Mononuclear cell (primary cell): ENCODE data around the gene KDM3A. TPM values are rescaled to one million over a fixed set of nuclear protein-coding genes. Genes with fewer than 3 reads are reported as not detected.

Experiments
- H3K27me3 ChIP-seq: 2 replicates; pipeline ENCODE4 v1.6.0; 2011; ENCODE audit warnings: low read length, control low read depth; ENCODE audit not compliant: insufficient read depth
- H3K4me1 ChIP-seq: 2 replicates; pipeline ENCODE4 v1.5.1; 2011; ENCODE audit warnings: mild to moderate bottlenecking, low read length, control low read depth; ENCODE audit not compliant: insufficient read depth
- H3K4me3 ChIP-seq: 2 replicates; pipeline ENCODE4 v1.5.1; 2011; ENCODE audit warnings: mild to moderate bottlenecking, low read length, moderate library complexity
- H3K9me3 ChIP-seq: 2 replicates; pipeline ENCODE4 v1.5.1; 2011; ENCODE audit warnings: low read depth, mild to moderate bottlenecking, control low read depth, low read length
- total RNA-seq: library from RNA; depleted of rRNA; stranded (reverse); fragments of >200 nt; gene quantifications from one replicate; pipeline ENCODE4 v1.2.3, GENCODE V29; 2012

Gene KDM3A
- total RNA-seq, 1 donor, result 130 TPM

DNA sequence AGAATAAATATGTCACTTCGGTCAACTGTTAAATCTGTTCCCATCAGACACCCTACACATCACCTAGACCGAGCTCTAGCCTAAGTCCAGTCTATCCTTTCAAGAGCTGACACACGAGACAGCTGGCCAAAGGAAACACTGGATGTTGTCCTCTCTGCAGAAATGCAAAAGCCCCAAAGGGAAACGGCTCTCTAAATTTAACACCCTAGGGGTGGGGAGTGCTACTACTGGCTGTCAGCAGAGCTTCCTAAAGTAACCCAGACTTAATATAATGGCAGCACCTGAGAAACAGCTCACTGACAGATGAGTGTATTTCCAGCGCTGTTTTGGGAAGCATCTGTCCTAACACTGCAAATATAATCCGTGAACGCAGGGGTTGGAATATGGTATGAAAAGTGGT is 66.4 kb downstream of the KDM3A start:
- H3K9me3 ChIP-seq, result no peaks in the 10 kb centered on the region
- no peaks in the 10 kb centered on the region for H3K4me1 ChIP-seq
- H3K4me3 ChIP-seq, result no peak overlapping the region
- no peaks in the 10 kb centered on the region for H3K27me3 ChIP-seq

DNA sequence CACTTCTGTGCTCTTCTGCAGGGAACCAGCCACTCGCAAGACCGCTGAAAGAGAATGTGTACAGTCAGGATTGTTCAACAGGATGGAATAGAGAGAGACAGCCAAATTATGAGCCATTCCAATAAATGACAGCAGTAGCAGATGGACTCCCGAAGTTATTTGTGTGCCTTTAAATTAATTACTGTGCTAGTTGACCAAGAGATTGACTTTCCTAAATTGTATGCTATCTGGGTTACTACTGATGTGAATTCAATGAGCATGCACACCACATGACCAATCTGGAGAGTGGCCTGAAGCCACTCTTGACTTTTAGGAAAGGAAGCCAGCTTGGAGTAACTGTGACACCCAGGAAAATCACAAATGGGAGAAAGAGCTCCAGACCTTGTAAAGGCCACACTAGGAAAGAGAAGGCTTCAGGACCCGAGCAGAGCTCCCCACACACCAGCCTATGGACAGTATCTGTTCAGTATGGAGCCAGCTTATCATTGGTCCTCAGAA is 69.3 kb downstream of the KDM3A start:
- H3K4me1 ChIP-seq, result no peaks in the 10 kb centered on the region
- H3K4me3 ChIP-seq, result no peak overlapping the region
- no peaks in the 10 kb centered on the region for H3K27me3 ChIP-seq
- no peaks in the 10 kb centered on the region for H3K9me3 ChIP-seq

DNA sequence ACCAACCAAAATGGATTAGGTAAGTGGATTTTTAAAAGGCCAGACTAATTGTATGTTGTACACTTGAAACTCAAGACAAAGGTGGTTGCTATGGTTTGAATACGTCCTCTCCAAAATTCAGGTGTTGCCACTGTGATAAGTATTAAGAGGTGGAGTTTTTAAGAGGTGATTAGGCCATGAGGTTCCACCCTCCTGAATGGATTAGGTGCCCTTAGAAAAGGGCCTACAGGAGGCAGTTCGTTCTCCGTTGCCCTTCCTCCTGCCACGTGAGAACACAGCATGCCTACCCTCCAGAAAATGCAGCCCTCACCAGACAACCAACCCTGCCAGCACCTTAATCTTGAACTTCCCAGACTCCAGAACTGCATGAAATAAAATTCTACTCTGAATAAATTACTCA is 70.9 kb downstream of the KDM3A start:
- no peaks in the 10 kb centered on the region for H3K4me1 ChIP-seq
- H3K27me3 ChIP-seq, result no peaks in the 10 kb centered on the region
- no peaks in the 10 kb centered on the region for H3K9me3 ChIP-seq
- H3K4me3 ChIP-seq, result no peak overlapping the region

DNA sequence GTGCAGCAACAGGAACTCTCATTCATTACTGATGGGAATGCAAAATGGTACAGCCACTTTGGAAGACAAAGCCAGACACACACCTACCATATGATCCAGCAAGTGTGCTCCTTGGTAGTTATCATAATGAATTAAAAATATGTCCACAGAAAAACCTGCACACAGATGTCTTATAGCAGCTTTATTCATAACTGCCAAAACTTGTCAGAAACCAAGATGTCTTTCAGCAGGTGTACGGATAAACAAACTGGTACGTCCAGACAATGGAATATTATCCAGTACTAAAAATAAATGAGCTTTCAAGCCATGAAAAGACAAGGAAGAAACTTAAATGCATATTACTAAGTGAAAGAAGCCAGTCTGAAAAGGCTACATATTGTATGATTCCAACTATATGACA is 71.7 kb downstream of the KDM3A start:
- H3K9me3 ChIP-seq, result no peaks in the 10 kb centered on the region
- no peaks in the 10 kb centered on the region for H3K27me3 ChIP-seq
- no peaks in the 10 kb centered on the region for H3K4me1 ChIP-seq
- no peak overlapping the region for H3K4me3 ChIP-seq

DNA sequence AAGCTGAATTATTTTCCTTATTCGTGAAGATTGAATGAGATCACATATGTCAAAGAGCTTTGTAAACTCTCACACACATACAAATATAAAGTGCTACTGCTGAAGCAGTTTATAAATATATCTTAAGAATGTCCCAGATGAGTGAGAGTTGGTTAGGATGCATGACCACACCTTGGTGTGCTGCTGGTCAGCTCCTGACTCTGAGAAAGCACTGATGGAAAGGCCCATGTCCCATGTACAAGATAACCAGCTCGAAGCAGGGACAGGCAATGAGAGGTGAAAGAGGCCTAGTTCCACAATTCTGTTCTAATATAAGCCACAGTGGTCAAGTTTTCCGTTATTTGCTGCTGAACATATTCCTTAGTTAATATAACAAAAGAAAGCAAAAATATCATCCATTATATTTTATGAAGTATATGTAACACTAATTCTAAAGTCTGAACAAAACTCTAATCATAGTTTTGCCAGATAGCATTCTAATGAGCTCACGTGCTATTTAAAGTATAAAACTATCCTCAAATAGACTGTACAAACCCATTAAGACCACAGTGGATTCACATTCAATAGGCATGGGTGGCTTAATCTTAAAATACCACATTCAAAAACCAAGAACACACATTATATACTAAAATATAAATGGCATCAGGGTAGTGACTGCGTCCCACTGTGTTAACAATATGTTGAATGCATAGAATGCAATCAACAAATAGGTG is 72.9 kb downstream of the KDM3A start:
- no peaks in the 10 kb centered on the region for H3K4me1 ChIP-seq
- no peak overlapping the region for H3K4me3 ChIP-seq
- H3K27me3 ChIP-seq, result no peaks in the 10 kb centered on the region
- H3K9me3 ChIP-seq, result no peaks in the 10 kb centered on the region

DNA sequence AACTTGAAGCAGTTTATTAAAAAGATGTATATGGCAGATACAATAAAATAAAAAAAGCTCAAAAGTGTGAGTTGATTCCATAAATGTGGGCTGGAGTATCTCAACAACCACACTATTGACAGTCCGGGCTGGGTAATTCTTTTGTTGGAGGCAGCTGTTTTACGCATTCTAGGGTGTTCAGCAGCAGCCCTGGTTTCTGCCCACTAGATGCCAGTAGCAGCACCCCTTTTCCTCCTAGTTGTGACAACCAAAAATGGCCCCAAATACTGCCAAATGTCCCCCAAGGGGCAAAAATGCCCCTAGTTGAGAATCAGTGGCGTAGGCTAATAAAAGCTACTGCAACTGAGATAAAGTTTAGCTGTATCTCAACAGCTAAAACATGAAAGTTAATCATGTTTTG is 77.3 kb downstream of the KDM3A start:
- no peak overlapping the region for H3K4me3 ChIP-seq
- H3K4me1 ChIP-seq, result no peaks in the 10 kb centered on the region
- H3K27me3 ChIP-seq, result no peaks in the 10 kb centered on the region
- peaks cover 9% of the 10 kb centered on the region for H3K9me3 ChIP-seq

DNA sequence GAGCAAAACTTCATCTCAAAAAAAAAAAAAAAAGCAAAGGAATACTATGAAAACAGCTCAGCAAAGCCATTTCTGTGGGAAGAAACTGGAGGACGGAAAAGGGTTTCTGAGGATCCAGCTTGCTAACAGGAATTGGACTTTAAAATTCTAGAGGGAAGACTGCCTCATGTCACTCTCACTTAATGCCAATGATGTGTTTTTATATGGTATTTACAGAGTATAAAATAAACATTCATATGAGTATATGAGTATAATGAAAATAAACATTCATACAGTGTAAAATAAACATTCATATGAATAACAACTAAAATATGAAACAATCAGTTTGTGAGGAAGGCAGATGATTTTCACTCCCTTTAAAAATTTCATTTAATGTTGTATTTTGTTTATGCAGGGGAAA is 78.2 kb downstream of the KDM3A start:
- peaks cover 9% of the 10 kb centered on the region for H3K9me3 ChIP-seq
- no peaks in the 10 kb centered on the region for H3K4me1 ChIP-seq
- H3K4me3 ChIP-seq, result no peak overlapping the region
- H3K27me3 ChIP-seq, result no peaks in the 10 kb centered on the region

DNA sequence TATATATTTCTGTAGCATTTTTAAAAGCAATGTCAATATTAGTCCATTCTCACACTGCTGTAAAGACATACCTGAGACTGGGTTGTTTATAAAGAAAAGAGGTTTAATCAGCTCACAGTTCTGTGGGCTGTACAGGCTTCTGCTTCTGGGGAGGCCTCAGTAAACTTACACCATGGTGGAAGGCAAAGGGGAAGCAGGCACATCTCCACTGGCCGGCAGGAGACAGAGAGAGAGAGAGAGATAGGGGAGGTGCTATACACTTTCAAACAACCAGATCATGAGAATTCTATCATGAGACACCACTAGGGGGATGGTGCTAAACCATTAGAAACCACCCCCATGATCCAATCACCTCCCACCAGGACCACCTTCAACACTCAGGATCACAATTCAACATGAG is 79.0 kb downstream of the KDM3A start:
- Histone ChIP-seq H3K9me3 (peaks cover 9% of the 10 kb centered on the region), H3K4me3 (no peak overlapping the region), H3K4me1 (no peaks in the 10 kb centered on the region), H3K27me3 (no peaks in the 10 kb centered on the region)

DNA sequence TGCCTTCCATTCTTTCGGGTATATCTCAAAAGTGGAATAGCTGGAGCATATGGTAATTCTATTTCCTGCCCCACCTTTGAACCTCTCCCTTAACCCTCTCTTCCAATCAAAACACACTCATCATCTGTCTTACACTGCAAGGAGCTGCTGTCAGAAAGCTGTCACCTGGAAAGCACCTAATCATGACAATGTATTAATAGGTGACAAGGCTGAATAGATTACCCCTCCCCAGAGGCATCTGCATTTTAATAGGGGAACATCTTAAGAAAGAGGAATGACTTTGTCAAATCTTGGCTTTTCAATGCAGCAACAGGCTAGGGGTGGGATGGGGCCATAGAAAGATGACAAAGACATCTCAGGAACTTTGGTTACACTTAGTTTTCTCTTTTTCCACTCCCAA is 80.8 kb downstream of the KDM3A start:
- H3K9me3 ChIP-seq, result peaks cover 9% of the 10 kb centered on the region
- no peaks in the 10 kb centered on the region for H3K27me3 ChIP-seq
- H3K4me3 ChIP-seq, result no peak overlapping the region
- H3K4me1 ChIP-seq, result no peaks in the 10 kb centered on the region

DNA sequence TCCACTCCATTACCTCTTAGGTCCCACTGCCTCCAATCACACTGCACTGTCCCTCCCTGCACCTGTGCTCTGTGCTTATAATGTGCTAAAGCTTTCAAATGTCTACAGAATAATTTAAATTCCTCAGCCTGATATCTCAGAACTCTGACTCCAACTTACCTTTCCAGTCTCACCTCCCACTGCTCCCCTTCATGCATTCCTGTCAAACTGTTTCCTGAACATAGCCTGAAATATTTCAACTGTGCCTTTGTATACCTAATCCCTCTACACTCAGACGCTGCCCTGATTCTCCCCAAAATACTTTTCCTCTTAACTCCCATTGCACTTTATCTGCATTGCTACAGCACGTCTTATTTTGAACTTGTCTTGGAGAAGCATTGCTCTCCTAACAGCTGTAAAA is 81.5 kb downstream of the KDM3A start:
- Histone ChIP-seq H3K9me3 (peaks cover 9% of the 10 kb centered on the region), H3K4me1 (no peaks in the 10 kb centered on the region), H3K4me3 (no peak overlapping the region), H3K27me3 (no peaks in the 10 kb centered on the region)

DNA sequence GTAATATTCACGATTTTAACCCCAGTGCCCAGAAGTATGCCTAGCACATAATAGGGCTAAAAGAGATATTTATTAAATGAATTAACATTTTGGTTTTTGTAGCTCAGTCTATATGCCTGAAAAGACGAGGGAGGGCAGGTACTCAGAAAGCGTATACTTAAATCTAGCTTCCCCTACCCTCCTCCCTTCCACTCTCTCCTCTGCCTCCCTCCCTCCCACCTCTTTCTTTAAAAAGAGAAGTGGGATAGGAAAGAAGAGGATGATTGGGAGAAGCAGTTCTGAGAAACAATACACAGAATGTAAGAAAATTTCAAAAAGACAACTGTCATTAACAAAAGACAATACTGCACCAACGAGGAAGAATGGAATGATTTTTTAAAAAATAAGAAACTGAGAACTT is 82.3 kb downstream of the KDM3A start:
- no peaks in the 10 kb centered on the region for H3K4me1 ChIP-seq
- peaks cover 9% of the 10 kb centered on the region for H3K9me3 ChIP-seq
- no peak overlapping the region for H3K4me3 ChIP-seq
- H3K27me3 ChIP-seq, result no peaks in the 10 kb centered on the region

DNA sequence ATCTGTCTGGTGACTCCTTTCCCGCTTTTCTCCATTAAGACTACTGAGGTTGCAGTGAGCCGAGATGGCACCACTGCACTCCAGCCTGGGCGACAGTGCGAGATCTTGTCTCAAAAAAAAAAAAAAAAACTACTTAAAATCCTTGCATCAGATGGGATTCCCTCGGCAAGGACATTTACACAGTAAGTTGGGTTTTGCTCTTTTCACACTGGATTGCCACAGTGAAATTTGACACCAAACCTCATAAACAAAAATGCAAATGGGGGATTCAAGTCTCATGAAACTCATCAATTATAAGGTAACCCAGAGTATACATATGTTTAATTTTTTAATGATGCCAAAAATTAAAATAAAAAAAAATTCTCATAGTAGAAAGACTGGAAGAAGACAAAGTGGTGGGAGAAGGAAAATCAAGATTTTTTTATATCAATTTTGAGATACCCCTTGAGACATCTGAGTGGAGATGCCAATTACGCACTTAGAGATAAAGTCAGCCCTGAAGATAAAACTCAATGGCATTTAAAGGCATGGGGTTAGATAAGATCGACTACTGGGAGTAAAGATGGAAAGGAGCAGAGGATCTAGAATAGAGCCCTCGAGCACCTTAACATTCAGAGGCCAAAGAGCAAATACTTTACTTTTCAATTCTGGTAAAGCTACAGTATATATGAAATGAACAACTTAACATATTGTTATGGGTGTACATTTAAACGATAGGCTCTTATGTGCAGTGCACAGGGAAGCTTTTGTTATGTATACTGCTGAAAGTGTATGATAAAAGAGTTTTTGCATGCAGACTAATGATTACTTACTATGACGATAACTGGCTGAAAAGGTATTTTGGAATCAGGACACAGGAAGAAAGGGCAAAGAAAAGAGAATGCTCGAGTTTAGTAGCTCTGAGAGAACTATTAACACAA is 84.5 kb downstream of the KDM3A start:
- Histone ChIP-seq H3K4me3 (no peak overlapping the region), H3K9me3 (no peaks in the 10 kb centered on the region), H3K4me1 (no peaks in the 10 kb centered on the region), H3K27me3 (no peaks in the 10 kb centered on the region)

DNA sequence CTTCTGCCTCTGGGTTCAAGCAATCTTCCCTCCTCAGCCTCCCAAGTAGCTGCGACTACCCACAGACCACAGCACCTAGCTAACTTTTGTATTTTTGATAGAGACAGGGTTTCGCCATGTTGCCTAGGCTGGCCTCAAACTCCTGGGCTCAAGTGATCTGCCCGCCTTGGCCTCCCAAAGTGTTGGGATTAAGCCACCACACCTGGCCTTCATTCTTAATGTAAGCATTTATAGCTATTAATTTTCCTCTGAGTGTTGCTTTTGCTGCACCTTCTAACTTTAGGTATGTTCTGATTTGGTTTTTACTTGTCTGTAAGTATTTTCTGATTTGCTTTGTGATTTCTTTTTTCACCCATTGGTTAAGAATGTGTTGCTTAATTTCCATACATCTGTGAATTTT is 92.4 kb downstream of the KDM3A start:
- H3K4me1 ChIP-seq, result no peaks in the 10 kb centered on the region
- no peaks in the 10 kb centered on the region for H3K27me3 ChIP-seq
- no peak overlapping the region for H3K4me3 ChIP-seq
- peaks cover 8% of the 10 kb centered on the region for H3K9me3 ChIP-seq

DNA sequence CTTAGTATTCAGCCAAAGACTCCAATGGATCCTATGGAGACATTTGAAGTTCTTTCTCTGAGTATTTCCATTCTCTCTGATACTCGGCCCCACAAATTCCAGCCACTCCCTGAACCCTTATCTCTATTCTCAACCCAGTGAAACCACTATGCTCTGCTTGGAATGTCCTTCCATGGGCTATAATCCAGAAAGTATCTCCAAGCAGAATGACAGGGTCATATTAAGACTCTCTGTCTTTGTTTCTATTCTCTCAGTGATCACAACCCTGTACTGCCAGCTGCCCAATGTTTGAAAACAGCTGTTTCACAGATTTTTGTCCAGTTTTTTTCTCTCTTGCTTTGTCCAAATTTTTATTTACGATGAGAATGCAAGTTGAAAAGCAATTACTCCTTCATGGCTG is 100.2 kb downstream of the KDM3A start:
- no peak overlapping the region for H3K4me3 ChIP-seq
- no peaks in the 10 kb centered on the region for H3K27me3 ChIP-seq
- H3K4me1 ChIP-seq, result no peaks in the 10 kb centered on the region
- H3K9me3 ChIP-seq, result no peaks in the 10 kb centered on the region
